ENCODE data around the gene DDX28. TPM values are rescaled to one million over a fixed set of nuclear protein-coding genes. Genes with fewer than 3 reads are reported as not detected.
A peak's percentile ranks its signal among the peaks of the same experiment; 100 is the strongest.

Gene DDX28, protein sequence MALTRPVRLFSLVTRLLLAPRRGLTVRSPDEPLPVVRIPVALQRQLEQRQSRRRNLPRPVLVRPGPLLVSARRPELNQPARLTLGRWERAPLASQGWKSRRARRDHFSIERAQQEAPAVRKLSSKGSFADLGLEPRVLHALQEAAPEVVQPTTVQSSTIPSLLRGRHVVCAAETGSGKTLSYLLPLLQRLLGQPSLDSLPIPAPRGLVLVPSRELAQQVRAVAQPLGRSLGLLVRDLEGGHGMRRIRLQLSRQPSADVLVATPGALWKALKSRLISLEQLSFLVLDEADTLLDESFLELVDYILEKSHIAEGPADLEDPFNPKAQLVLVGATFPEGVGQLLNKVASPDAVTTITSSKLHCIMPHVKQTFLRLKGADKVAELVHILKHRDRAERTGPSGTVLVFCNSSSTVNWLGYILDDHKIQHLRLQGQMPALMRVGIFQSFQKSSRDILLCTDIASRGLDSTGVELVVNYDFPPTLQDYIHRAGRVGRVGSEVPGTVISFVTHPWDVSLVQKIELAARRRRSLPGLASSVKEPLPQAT
- 15.1 and 19.5 TPM in 2 replicates for total RNA-seq

- peak; percentile 97 for DNase-seq
These were observed at the start of gene DDX28, which contains the start of gene DUS2 for GRCh38 chr16:68022728-68023537. Gene DDX28, minus strand, starts transcription at chr16:68023232. Its CDS starts 30 bp downstream, at chr16:68023202. Gene DUS2, plus strand, starts transcription at chr16:68023284. Its CDS starts 14,740 bp downstream, at chr16:68038024.

- no peak for DNase-seq
These were observed 49.1 kb upstream of the DDX28 start for GRCh38 chr16:68072038-68072695.

DNA sequence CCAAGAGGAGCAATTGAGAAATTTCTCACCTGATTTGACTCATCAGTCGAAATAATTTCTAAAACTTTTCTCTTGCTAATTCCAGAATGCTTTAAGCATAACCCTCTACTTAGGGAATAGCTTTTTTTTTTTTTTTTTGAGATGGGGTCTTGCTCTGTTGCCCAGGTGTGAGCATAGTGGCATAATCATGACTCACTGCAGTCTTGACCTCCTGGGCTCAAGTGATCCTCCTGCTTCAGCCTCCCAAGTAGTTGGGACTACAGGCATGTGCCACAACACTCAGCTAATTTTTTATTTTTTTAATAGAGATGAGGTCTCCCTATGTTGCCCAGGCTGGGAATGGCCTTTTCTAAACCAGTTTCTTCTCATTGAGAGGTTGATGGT, 48.5 kb upstream of the DDX28 start:
- DNase-seq = no peak

DNA sequence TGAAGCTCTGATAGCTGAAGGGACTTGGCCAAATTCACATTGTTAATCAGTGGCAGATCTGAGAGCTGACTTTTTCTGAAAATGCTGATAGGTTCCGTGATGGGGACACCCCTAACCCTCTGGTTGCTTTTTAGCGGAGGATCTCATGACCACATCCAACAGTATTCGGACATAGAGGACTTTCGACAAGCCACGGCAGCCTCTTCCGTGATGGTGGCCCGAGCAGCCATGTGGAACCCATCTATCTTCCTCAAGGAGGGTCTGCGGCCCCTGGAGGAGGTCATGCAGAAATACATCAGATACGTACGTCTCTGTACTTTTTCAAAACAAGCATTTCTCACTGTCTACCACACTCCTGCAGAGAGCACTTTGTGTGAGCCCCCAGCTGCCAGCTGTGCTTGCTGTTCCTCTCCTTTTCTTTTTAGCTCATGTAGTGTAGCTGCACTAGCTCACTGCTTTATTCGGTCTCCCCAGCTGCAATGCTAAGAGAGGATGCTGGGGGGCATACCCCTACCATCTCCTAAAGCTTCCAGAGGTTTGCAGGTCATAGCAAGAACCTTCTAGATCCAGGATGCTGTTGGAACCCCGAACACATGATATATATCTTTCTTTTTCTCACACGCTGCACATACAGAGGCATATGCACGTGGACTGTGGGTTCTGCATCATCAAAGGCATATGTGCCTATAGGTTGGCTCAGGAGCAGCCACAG, 47.9 kb upstream of the DDX28 start:
- DNase-seq = no peak

GRCh38 chr16:68070249-68070730, 47.3 kb upstream of the DDX28 start:
- no peak for DNase-seq

- no peak for DNase-seq
These were observed 46.6 kb upstream of the DDX28 start for GRCh38 chr16:68069511-68070248.

GRCh38 chr16:68068926-68069325, 45.9 kb upstream of the DDX28 start:
- DNase-seq = no peak

DNA sequence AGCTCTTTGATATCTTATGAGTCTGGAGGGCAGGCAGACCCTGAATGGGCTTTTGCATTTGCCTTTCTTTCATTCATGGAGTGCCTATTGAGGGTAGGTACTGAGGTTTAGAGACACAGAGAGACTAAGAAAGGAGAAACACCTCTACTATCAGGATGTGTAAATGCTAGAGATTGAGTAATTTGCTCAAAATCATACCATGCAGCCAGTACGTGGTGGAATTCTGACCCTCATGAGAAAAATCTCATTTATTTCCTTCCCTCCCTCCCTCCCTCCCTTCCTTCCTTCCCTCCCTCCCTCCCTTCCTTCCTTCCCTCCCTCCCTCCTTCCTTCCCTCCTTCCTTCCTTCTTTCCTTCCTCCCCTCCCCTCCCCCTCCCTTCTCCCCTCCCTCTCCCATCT, 43.7 kb upstream of the DDX28 start:
- DNase-seq = no peak

DNA sequence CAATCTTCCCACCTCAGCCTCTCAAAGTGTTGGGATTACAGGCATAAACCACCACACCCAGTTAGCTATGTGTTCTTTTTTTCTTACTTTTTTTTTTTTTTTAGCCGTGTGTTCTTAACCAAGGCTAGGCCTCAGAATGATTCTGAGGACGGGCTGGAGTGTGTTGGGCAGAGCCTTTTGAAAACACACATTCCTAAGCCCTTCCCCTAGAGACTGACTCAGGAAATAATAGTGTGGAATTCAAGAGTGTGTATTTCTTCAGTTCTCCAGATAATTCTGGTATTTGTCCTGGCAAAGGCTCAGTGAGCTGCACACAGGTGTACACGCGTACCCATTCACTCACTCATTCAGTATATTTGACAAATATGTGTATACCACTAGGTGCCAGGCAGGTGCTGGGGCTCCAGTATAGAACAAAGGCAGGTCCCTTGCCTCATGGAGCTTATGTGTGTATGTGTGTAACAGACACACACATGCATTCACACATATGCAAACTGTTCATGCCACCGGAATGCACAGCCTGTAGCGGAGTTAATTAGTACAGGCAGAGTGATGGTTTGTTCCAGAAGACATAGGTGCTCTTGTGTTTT, 42.8 kb upstream of the DDX28 start:
- DNase-seq = peak; percentile 68

GRCh38 chr16:68064791-68065365, 41.8 kb upstream of the DDX28 start:
- peak; percentile 84 for DNase-seq

- no peak for DNase-seq
These were observed 39.9 kb upstream of the DDX28 start for GRCh38 chr16:68062910-68063393.

- no peak for DNase-seq
These were observed 38.4 kb upstream of the DDX28 start for GRCh38 chr16:68061396-68061795.

DNA sequence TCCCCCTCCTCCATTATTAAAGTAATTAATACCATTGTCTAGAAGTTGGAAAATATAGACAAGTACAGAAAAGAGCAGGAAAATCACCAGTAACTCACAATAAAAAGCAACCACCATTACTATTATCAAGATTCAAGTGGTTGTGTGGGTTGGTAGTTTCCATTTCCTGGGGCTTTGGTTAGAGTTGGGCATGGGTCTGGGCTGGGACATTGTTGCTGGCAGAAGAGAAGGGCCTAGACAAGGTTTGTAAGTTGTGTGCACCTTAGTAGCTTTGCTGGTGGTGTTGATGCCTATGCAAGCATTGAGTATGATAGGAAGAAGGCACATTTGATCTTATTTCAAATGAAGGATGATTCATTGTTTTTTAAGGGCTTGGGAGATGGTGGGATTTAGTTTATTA, 36.8 kb upstream of the DDX28 start:
- no peak for DNase-seq

DNA sequence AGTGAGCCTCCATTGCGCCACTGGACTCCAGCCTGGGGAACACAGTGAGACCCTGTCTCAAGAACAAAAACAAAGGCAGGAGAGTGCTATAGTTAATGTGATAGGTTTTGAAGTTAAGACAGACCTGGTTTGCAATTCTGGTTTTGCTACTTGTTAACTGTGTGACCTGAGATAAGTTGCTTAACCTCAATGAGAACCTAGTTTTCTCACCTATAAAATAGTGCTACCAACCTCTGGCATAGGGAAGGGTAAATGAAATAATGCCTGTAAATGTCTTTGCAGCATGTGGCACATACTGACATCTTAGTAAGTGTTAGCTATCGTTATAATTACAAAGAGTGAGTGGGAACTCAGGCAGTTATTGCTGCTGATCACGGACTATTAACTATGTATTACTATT, 32.4 kb upstream of the DDX28 start:
- no peak for DNase-seq

DNA sequence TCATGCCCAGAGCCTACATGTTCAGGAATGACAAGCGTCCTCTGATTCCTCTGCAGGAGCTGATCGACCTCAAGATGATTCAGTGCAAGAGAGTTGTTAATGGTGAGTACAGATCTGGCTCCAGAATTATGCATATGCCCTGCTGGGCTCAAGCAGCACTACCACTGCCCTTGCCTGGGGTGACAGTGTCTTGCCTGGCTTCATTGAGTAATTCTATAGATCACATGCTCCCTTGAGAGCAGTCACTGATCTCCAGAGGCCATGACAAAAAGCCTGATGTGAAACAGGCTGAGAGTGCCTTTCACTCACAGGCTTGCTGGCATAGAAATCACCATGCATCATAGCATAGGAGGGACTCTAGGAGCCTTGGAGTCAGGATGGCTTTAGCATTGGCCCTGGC, 26.4 kb upstream of the DDX28 start:
- no peak for DNase-seq

DNA sequence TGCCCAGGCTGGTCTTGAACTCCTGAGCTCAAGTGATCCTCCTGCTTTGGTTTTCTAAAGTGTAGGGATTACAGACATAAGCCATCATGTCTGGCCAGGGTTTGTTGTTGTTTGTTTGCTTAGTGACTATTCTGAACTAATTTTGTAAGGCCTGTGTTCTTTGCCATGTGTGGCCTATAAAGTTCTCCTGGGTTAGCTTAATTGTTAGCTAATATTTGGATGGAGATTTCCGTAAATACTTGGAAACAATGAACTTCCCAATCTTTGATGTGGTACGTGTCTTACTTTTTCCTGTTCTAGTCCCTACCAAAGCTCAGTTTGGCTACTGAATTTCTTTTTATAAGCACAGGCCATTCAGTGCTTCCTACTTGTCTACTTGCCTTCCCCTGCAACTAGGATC, 25.0 kb upstream of the DDX28 start:
- peak; percentile 16 for DNase-seq

DNA sequence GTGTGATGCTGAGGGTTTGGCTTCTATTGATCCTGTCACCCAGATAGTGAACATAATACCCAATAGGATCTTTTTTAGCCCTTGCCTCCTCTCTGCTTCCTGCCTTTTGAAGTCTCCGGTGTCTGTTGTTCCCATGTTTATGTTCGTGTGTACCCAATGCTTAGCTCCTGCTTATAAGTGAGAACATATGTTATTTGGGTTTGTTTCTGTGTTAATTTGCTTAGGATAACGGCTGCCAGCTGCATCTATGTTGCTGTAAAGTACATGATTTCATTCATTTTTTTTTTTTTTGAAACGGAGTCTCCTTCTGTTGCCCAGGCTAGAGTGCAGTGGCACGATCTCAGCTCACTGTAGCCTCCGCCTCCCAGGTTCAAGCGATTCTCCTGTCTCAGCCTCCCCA, 23.1 kb upstream of the DDX28 start:
- DNase-seq = no peak

DNA sequence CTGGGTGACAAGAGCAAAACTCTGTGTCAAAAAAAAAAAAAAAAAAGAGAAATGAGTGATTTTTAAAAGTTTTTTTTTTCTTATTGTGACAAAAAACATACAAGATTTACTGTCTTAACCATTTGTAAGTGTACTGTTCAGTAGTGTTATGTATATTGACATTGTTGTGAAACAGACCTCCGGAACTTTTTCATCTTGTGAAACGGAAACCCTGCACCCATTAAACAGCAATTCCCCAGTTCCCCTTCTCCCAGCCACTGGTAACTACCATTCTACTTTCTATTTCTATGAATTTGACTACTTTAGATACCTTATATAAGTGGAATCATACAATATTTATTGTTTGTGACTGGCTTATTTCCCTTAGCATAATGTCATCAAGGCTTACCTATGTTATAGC, 18.8 kb upstream of the DDX28 start:
- no peak for DNase-seq

- DNase-seq = peak; percentile 89
These were observed 17.7 kb upstream of the DDX28 start for GRCh38 chr16:68040506-68041288.

All from dermis blood vessel endothelial cell (primary cell).